GM19035 (cell line): ENCODE results near the gene OR5D13.

ENCODE experiments used
- ATAC-seq: cut with Tn5 transposase; IDR thresholded peaks from one replicate; pipeline ENCODE4 v1.9.1; 2021; ENCODE audit not compliant: unreplicated experiment

Gene OR5D13

GRCh38 chr11:55773138-55773537 is at the start of gene OR5D13:
OR5D13 (plus strand) TSS chr11:55773438; CDS start chr11:55773438, 0 bp downstream.
- ATAC-seq: no peak

- no peak for ATAC-seq
Measured at GRCh38 chr11:55726715-55727324, 46.4 kb upstream of the OR5D13 start.

- no peak for ATAC-seq
Measured at GRCh38 chr11:55732936-55733335, 40.3 kb upstream of the OR5D13 start.

GRCh38 chr11:55791606-55792005 is 18.4 kb downstream of the OR5D13 start:
- no peak for ATAC-seq

GRCh38 chr11:55793321-55793720 is 20.1 kb downstream of the OR5D13 start:
- ATAC-seq: no peak

- no peak for ATAC-seq
Measured at GRCh38 chr11:55795256-55795655, 22.0 kb downstream of the OR5D13 start, which contains the start of gene OR5D14. OR5D14 (plus strand) TSS chr11:55795556; CDS start chr11:55795556, 0 bp downstream.

- ATAC-seq: no peak
Measured at GRCh38 chr11:55806248-55806647, 33.0 kb downstream of the OR5D13 start.

GRCh38 chr11:55811067-55811466 is 37.8 kb downstream of the OR5D13 start, which contains the start of gene OR5L1:
OR5L1 (plus strand) TSS chr11:55811367; CDS start chr11:55811467, 100 bp downstream.
- no peak for ATAC-seq

- ATAC-seq: no peak
Measured at GRCh38 chr11:55819330-55819729, 46.1 kb downstream of the OR5D13 start, which contains the start of gene OR5D18. OR5D18 (plus strand) TSS chr11:55819630; CDS start chr11:55819630, 0 bp downstream.
